Stromal cell of bone marrow (primary cell): ENCODE data around the gene MEMO1.
A peak's percentile ranks its signal among the peaks of the same experiment; 100 is the strongest.
"Not testable (repeated sequence)": the region's sequence is repeated elsewhere in the genome, so short reads cannot be mapped to it uniquely, and the experiment has no call there.

Experiments used
- DNase-seq: peaks from one replicate; pipeline ENCODE4 v3.0.0-alpha.2; 2012; ENCODE audit warnings: low read depth

The MEMO1 gene

GRCh38 chr2:31957354-31958139 lies 53.3 kb downstream of the MEMO1 start:
- DNase-seq = no peak

- not testable (repeated sequence) for DNase-seq
Measured at GRCh38 chr2:31956934-31957333, 53.9 kb downstream of the MEMO1 start.

GRCh38 chr2:31956312-31956711 lies 54.5 kb downstream of the MEMO1 start:
- DNase-seq = no peak

- not testable (repeated sequence) for DNase-seq
Measured at GRCh38 chr2:31953095-31953494, 57.7 kb downstream of the MEMO1 start.

- DNase-seq = no peak
Measured at GRCh38 chr2:31950946-31951562, 59.8 kb downstream of the MEMO1 start.

- no peak for DNase-seq
Measured at GRCh38 chr2:31947871-31948270, 62.9 kb downstream of the MEMO1 start.

GRCh38 chr2:31946838-31947237 lies 64.0 kb downstream of the MEMO1 start:
- DNase-seq = no peak

- peak; percentile 3 for DNase-seq
Measured at GRCh38 chr2:31945572-31945935, 65.3 kb downstream of the MEMO1 start.

GRCh38 chr2:31944828-31945571 lies 65.8 kb downstream of the MEMO1 start:
- no peak for DNase-seq

GRCh38 chr2:31943636-31944225 lies 67.1 kb downstream of the MEMO1 start:
- no peak for DNase-seq

GRCh38 chr2:31940920-31941319 lies 69.9 kb downstream of the MEMO1 start:
- no peak for DNase-seq

GRCh38 chr2:31937741-31938140 lies 73.1 kb downstream of the MEMO1 start:
- no peak for DNase-seq

GRCh38 chr2:31935370-31935769 lies 75.4 kb downstream of the MEMO1 start:
- DNase-seq = no peak

GRCh38 chr2:31933066-31933465 lies 77.7 kb downstream of the MEMO1 start:
- DNase-seq = no peak

- no peak for DNase-seq
Measured at GRCh38 chr2:31932589-31932988, 78.2 kb downstream of the MEMO1 start.

- no peak for DNase-seq
Measured at GRCh38 chr2:31931916-31932315, 78.9 kb downstream of the MEMO1 start.

GRCh38 chr2:31925517-31925916 lies 85.3 kb downstream of the MEMO1 start:
- DNase-seq = no peak

- no peak for DNase-seq
Measured at GRCh38 chr2:31923662-31924061, 87.1 kb downstream of the MEMO1 start.

GRCh38 chr2:31922542-31923408 lies 88.0 kb downstream of the MEMO1 start:
- DNase-seq = no peak

GRCh38 chr2:31920962-31921361 lies 89.8 kb downstream of the MEMO1 start:
- DNase-seq = no peak

GRCh38 chr2:31919499-31919898 lies 91.3 kb downstream of the MEMO1 start:
- DNase-seq = no peak

- no peak for DNase-seq
Measured at GRCh38 chr2:31909661-31910060, 101.1 kb downstream of the MEMO1 start.
